Left lung (tissue), 10 donors: ENCODE data around the gene TBX2. TPM values are rescaled to one million over a fixed set of nuclear protein-coding genes. Genes with fewer than 3 reads are reported as not detected.

ENCODE experiments used
- ATAC-seq: fragments of 200-7000 bp; cut with Tn5 transposase; one replicate; pipeline ENCODE4 v1.9.1; 2020; ENCODE audit warnings: moderate library complexity
- DNase-seq, 4 donors: peaks; one replicate each; pipeline ENCODE4 v3.0.0-alpha.2; 2013 to 2020
- H3K27ac ChIP-seq, 2 donors: fragments of 200-600 bp; sonication (generic) in 1 of 2; one replicate each; pipeline versions ENCODE4 v1.5.0 to v1.8.0; 2020 to 2021
- H3K27me3 ChIP-seq, 2 donors: fragments of 200-600 bp; sonication (generic) in 1 of 2; one replicate each; pipeline versions ENCODE4 v1.5.0 to v1.8.0; 2020 to 2021
- H3K36me3 ChIP-seq, 2 donors: fragments of 200-600 bp; sonication (generic) in 1 of 2; one replicate each; pipeline versions ENCODE4 v1.5.0 to v1.8.0; 2020 to 2021
- H3K4me1 ChIP-seq, 2 donors: fragments of 200-600 bp; one replicate each; pipeline ENCODE4 v1.8.0; 2021
- H3K4me3 ChIP-seq, 2 donors: fragments of 200-600 bp; sonication (generic) in 1 of 2; one replicate each; pipeline versions ENCODE4 v1.5.0 to v1.8.0; 2020 to 2021; ENCODE audit warnings: mild to moderate bottlenecking in 1 of 2
- H3K9me3 ChIP-seq, 2 donors: fragments of 200-600 bp; sonication (generic) in 1 of 2; one replicate each; pipeline versions ENCODE4 v1.5.0 to v1.8.0; 2020 to 2021
- intact Hi-C, 2 donors: fragments of 100-400 bp; cut with DNase I; formaldehyde crosslinking; loops; one replicate each; pipeline versions ENCODE4 v1.11.2 to v1.14.2; 2022
- polyA plus RNA-seq, 6 donors: library from polyadenylated mRNA; unstranded; fragments of 120-200 nt; gene quantifications; one replicate each; pipeline ENCODE4 v1.2.1, GENCODE V29; 2013; ENCODE audit not compliant: insufficient read length in 6 of 6
- total RNA-seq, 2 donors: library from RNA; stranded (reverse); fragmentation: NEBNext Ultra II Directional; extraction: Animal tissue kit (Norgen Biotek cat#: 25700); gene quantifications; one replicate each; pipeline ENCODE4 v1.2.1, GENCODE V29; 2021
- TF ChIP-seq, protein P1 (sequence below), 2 donors: fragments of 200-600 bp; sonication (generic) in 1 of 2; IDR thresholded peaks; one replicate each; pipeline versions ENCODE4 v1.5.0 to v1.8.0; 2021; ENCODE audit warnings: antibody characterized with exemption in 2 of 2
- donor health status: DM: no; HTN: yes; CAD: no.
- donor health status: DM: no; HTN: no; CAD: no.

The TBX2 gene
- total and polyA plus RNA-seq, 8 donors = 104 to 258 (median 166) TPM

- no peak for DNase-seq
- no peak overlapping the region for H3K27ac ChIP-seq
- intact Hi-C loops = no loop called here
- no peak for ATAC-seq
- no peaks in the 10 kb centered on the region for H3K27me3 ChIP-seq
- TF ChIP-seq, protein P1, sequence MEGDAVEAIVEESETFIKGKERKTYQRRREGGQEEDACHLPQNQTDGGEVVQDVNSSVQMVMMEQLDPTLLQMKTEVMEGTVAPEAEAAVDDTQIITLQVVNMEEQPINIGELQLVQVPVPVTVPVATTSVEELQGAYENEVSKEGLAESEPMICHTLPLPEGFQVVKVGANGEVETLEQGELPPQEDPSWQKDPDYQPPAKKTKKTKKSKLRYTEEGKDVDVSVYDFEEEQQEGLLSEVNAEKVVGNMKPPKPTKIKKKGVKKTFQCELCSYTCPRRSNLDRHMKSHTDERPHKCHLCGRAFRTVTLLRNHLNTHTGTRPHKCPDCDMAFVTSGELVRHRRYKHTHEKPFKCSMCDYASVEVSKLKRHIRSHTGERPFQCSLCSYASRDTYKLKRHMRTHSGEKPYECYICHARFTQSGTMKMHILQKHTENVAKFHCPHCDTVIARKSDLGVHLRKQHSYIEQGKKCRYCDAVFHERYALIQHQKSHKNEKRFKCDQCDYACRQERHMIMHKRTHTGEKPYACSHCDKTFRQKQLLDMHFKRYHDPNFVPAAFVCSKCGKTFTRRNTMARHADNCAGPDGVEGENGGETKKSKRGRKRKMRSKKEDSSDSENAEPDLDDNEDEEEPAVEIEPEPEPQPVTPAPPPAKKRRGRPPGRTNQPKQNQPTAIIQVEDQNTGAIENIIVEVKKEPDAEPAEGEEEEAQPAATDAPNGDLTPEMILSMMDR (IDR thresholded peaks at IDR 0.05) = no peak
- no peaks in the 10 kb centered on the region for H3K36me3 ChIP-seq
- no peak overlapping the region for H3K4me3 ChIP-seq
- peaks cover 0 to 2% of the 10 kb centered on the region in 2 donors for H3K4me1 ChIP-seq
- H3K9me3 ChIP-seq = no peaks in the 10 kb centered on the region
Measured at GRCh38 chr17:61366076-61366714, 33.4 kb upstream of the TBX2 start.

- no peak for DNase-seq
- Histone ChIP-seq H3K4me1 (no peaks in the 10 kb centered on the region), H3K27me3 (no peaks in the 10 kb centered on the region), H3K4me3 (no peak overlapping the region), H3K27ac (no peak overlapping the region), H3K36me3 (no peaks in the 10 kb centered on the region), H3K9me3 (no peaks in the 10 kb centered on the region)
- ATAC-seq = no peak
- TF ChIP-seq, protein P1 (IDR thresholded peaks at IDR 0.05) = no peak
- intact Hi-C loops = no loop called here
Measured at GRCh38 chr17:61366715-61367413, 32.8 kb upstream of the TBX2 start.

- no peak for ATAC-seq
- H3K27ac ChIP-seq = no peak overlapping the region
- H3K27me3 ChIP-seq = no peaks in the 10 kb centered on the region
- H3K4me1 ChIP-seq = no peaks in the 10 kb centered on the region
- no peak overlapping the region for H3K4me3 ChIP-seq
- no peak for DNase-seq
- TF ChIP-seq, protein P1 (IDR thresholded peaks at IDR 0.05) = no peak
- no peaks in the 10 kb centered on the region for H3K36me3 ChIP-seq
- no peaks in the 10 kb centered on the region for H3K9me3 ChIP-seq
- intact Hi-C loops = no loop called here
Measured at GRCh38 chr17:61368049-61368831, 31.4 kb upstream of the TBX2 start.

- intact Hi-C loops = no loop called here
- Histone ChIP-seq H3K4me1 (no peaks in the 10 kb centered on the region), H3K36me3 (no peaks in the 10 kb centered on the region), H3K9me3 (no peaks in the 10 kb centered on the region), H3K4me3 (no peak overlapping the region), H3K27me3 (no peaks in the 10 kb centered on the region), H3K27ac (no peak overlapping the region)
- ATAC-seq (no peak), DNase-seq (no peak)
- TF ChIP-seq, protein P1 (IDR thresholded peaks at IDR 0.05) = no peak
Measured at GRCh38 chr17:61368832-61369450, 30.7 kb upstream of the TBX2 start.
